ENCODE measurements around the gene PIP5KL1.

DNA sequence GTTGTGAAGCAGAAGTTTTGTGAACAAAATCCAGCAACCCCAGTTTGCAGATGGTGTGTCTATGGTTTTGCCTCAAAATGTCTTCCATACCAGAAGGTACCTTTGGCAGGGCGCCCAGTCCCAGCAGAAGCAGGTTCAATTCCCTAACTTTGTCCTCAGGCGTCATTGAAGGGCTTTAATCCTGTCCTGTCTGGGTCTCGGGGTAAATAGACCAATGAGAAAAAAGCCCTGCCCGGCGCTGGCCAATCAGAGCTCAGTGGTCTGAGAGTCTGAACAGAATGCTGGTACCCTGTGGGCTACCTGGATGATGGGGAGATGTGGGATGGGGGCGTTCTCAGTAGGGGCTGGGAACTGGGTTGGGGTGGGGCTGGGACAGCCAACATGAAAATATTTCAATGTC is 7.5 kb downstream of the PIP5KL1 start:
- TF ChIP-seq, protein P1, sequence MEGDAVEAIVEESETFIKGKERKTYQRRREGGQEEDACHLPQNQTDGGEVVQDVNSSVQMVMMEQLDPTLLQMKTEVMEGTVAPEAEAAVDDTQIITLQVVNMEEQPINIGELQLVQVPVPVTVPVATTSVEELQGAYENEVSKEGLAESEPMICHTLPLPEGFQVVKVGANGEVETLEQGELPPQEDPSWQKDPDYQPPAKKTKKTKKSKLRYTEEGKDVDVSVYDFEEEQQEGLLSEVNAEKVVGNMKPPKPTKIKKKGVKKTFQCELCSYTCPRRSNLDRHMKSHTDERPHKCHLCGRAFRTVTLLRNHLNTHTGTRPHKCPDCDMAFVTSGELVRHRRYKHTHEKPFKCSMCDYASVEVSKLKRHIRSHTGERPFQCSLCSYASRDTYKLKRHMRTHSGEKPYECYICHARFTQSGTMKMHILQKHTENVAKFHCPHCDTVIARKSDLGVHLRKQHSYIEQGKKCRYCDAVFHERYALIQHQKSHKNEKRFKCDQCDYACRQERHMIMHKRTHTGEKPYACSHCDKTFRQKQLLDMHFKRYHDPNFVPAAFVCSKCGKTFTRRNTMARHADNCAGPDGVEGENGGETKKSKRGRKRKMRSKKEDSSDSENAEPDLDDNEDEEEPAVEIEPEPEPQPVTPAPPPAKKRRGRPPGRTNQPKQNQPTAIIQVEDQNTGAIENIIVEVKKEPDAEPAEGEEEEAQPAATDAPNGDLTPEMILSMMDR (IDR thresholded peaks at IDR 0.05; ENCODE audit: low read depth, low read length) = no peak
- no peak for TF ChIP-seq EZH2phosphoT487 (IDR thresholded peaks at IDR 0.05; ENCODE audit: low read depth)

Measured in OCI-LY3 (cell line).